GM21786 (cell line): ENCODE measurements around the gene RRBP1.
A peak's percentile ranks its signal among the peaks of the same experiment; 100 is the strongest.

Source experiments
- ATAC-seq: cut with Tn5 transposase; IDR thresholded peaks from one replicate; pipeline ENCODE4 v1.9.1; 2021; ENCODE audit not compliant: unreplicated experiment

RRBP1 gene

GRCh38 chr20:17682103-17682888 lies at the start of gene RRBP1:
TSS of gene RRBP1 (minus strand) at chr20:17682242. CDS start at chr20:17660507, 21,735 bp downstream.
- ATAC-seq: peak; percentile 84

- ATAC-seq: no peak
Measured at GRCh38 chr20:17731233-17731632, 49.2 kb upstream of the RRBP1 start.

GRCh38 chr20:17730071-17730470 lies 48.0 kb upstream of the RRBP1 start:
- no peak for ATAC-seq

GRCh38 chr20:17728074-17728473 lies 46.0 kb upstream of the RRBP1 start:
- ATAC-seq: no peak

- no peak for ATAC-seq
Measured at GRCh38 chr20:17727351-17727750, 45.3 kb upstream of the RRBP1 start.

- ATAC-seq: no peak
Measured at GRCh38 chr20:17726902-17727301, 44.9 kb upstream of the RRBP1 start.

- no peak for ATAC-seq
Measured at GRCh38 chr20:17725094-17725835, 43.2 kb upstream of the RRBP1 start.

- ATAC-seq: no peak
Measured at GRCh38 chr20:17723301-17723691, 41.3 kb upstream of the RRBP1 start.

- no peak for ATAC-seq
Measured at GRCh38 chr20:17722493-17723300, 40.7 kb upstream of the RRBP1 start.

- no peak for ATAC-seq
Measured at GRCh38 chr20:17721802-17722486, 39.9 kb upstream of the RRBP1 start.

GRCh38 chr20:17720755-17721154 lies 38.7 kb upstream of the RRBP1 start:
- ATAC-seq: no peak

- no peak for ATAC-seq
Measured at GRCh38 chr20:17716331-17716730, 34.3 kb upstream of the RRBP1 start.

GRCh38 chr20:17715075-17715474 lies 33.0 kb upstream of the RRBP1 start:
- ATAC-seq: no peak

- ATAC-seq: no peak
Measured at GRCh38 chr20:17714597-17714996, 32.6 kb upstream of the RRBP1 start.

GRCh38 chr20:17712708-17713107 lies 30.7 kb upstream of the RRBP1 start:
- ATAC-seq: no peak

- ATAC-seq: no peak
Measured at GRCh38 chr20:17712201-17712600, 30.2 kb upstream of the RRBP1 start.

- no peak for ATAC-seq
Measured at GRCh38 chr20:17711267-17711627, 29.2 kb upstream of the RRBP1 start.

GRCh38 chr20:17710379-17711266 lies 28.6 kb upstream of the RRBP1 start:
- ATAC-seq: no peak

GRCh38 chr20:17709361-17710293 lies 27.6 kb upstream of the RRBP1 start:
- ATAC-seq: no peak
